ENCODE measurements around the gene XNDC1N. TPM values are rescaled to one million over a fixed set of nuclear protein-coding genes. Genes with fewer than 3 reads are reported as not detected.

The XNDC1N gene
- total and polyA plus RNA-seq, 2 of the 4 experiments (the other 2 are of a cell fraction) = 2.5 to 8.8 TPM

- Histone ChIP-seq H3K79me1 (ENCODE audit: low read depth in 1 of 2, low read length in 2 of 2) (peaks cover 20 to 50% of the 10 kb centered on the region in 2 experiments), H2BK20ac (ENCODE audit: low read depth, low read length) (no peak overlapping the region), H3K4me3 (ENCODE audit: insufficient read depth, low read depth, low read length) (no peak overlapping the region), H3K36me3 (ENCODE audit: control insufficient read depth, insufficient read depth, low read length) (peaks cover 5% of the 10 kb centered on the region; the same call in 1 of the 2 replicates), H2BK15ac (ENCODE audit: low read depth, low read length) (no peak overlapping the region), H3K23ac (ENCODE audit: low read depth, low read length) (no peak overlapping the region), H3K9me3 (ENCODE audit: control insufficient read depth, insufficient read depth, low read length) (no peaks in the 10 kb centered on the region), H2AFZ (replicated peaks; ENCODE audit: low read length, poor library complexity) (no peak overlapping the region), H2BK5ac (ENCODE audit: low read depth, low read length, poor library complexity, severe bottlenecking) (no peak overlapping the region), H2AK9ac (replicated peaks; ENCODE audit: low read depth, low read length, poor library complexity) (no peak overlapping the region), H3K27me3 (ENCODE audit: control insufficient read depth, insufficient read depth, low read length) (no peaks in the 10 kb centered on the region), H4K91ac (ENCODE audit: insufficient read depth, low read depth, low read length) (no peak overlapping the region), H4K8ac (ENCODE audit: low read depth in 2 of 2, low read length in 2 of 2) (no peak overlapping the region), H3K4me1 (ENCODE audit: control insufficient read depth, insufficient read depth, low read length) (no peaks in the 10 kb centered on the region), H3K27ac (ENCODE audit: insufficient read depth, low read length) (no peak overlapping the region), H4K20me1 (ENCODE audit: insufficient read depth, low read length) (peaks cover 54% of the 10 kb centered on the region; the same call in 1 of the 2 replicates), H2AK5ac (ENCODE audit: low read depth, low read length) (no peak overlapping the region), H3K4ac (ENCODE audit: low read depth, low read length) (no peak overlapping the region), H4K5ac (ENCODE audit: low read depth, low read length) (no peak overlapping the region), H3K9me1 (ENCODE audit: insufficient read depth, low read length) (peaks cover 6% of the 10 kb centered on the region), H3K4me2 (ENCODE audit: low read depth, low read length) (no peak overlapping the region), H3K18ac (ENCODE audit: low read depth, low read length) (no peak overlapping the region), H3K9ac (ENCODE audit: low read depth, low read length) (no peak overlapping the region), H3K56ac (ENCODE audit: extremely low read depth, insufficient read depth, low read length) (no peak overlapping the region), H2BK120ac (ENCODE audit: low read depth, low read length) (no peak overlapping the region), H3K14ac (replicated peaks; ENCODE audit: low read depth, low read length) (no peak overlapping the region)
- in situ Hi-C loops (cut with MboI; ENCODE audit: low sequenced_read_pairs) = no loop called here
- ATAC-seq (ENCODE audit: low read depth) (no peak), DNase-seq (no peak)
- intact Hi-C loops (cut with micrococcal nuclease) = no loop called here
- CTCF ChIA-PET = no interaction called here
- BruUV-seq (replicated peaks) = no TSS peak
- POLR2A ChIA-PET (ENCODE audit: unreplicated experiment) = no interaction called here
- dilution Hi-C loops (cut with HindIII; ENCODE audit: low sequenced_read_pairs, unreplicated experiment) = no loop called here
- TF ChIP-seq MXI1 (IDR thresholded peaks at IDR 0.05; ENCODE audit: borderline replicate concordance, low read depth, low read length) (no peak), NFE2L2 (IDR thresholded peaks at IDR 0.05; ENCODE audit: low read depth, low read length) (no peak), CHD1 (IDR thresholded peaks at IDR 0.05; ENCODE audit: low read depth, low read length) (no peak)
- WGBS, 2 experiments (ENCODE audit: extremely low coverage in 2 of 2, insufficient read length in 1 of 2) = no CpG with 5 or more reads among the region's 3 CpGs
These were observed 27.6 kb upstream of the XNDC1N start for GRCh38 chr11:71955898-71956456.

Measured in IMR-90 (cell line).